Stomach (tissue), 9 donors: Measurements from ENCODE around the gene SLC6A15. TPM values are rescaled to one million over a fixed set of nuclear protein-coding genes. Genes with fewer than 3 reads are reported as not detected.

Experiments
- DNase-seq, 2 donors: peaks; one replicate each; pipeline versions ENCODE4 v3.0.0 to v3.0.0-alpha.2; 2013 to 2019
- H3K27ac ChIP-seq, 5 donors: fragments of 200-600 bp in 4 of 5; sonication (generic) in 4 of 5; one replicate each; pipeline ENCODE4 v1.5.1; 2013 to 2019; ENCODE audit warnings: mild to moderate bottlenecking in 1 of 5, moderate library complexity in 1 of 5
- H3K27me3 ChIP-seq, 3 donors: fragments of 200-600 bp; sonication (generic); one replicate each; pipeline ENCODE4 v1.5.1; 2017 to 2019; ENCODE audit warnings: mixed run types in 1 of 3
- H3K36me3 ChIP-seq, 4 donors: fragments of 200-600 bp; sonication (generic); 1 replicate in 3 of 4; 2 replicates in 1 of 4; pipeline ENCODE4 v1.5.1; 2016 to 2019
- H3K4me1 ChIP-seq, 4 donors: fragments of 200-600 bp; sonication (generic); one replicate each; pipeline ENCODE4 v1.5.1; 2016 to 2019
- H3K4me3 ChIP-seq, 4 donors: fragments of 200-600 bp; sonication (generic) in 3 of 4; one replicate each; pipeline ENCODE4 v1.5.1; 2016 to 2019; ENCODE audit warnings: mild to moderate bottlenecking in 1 of 4
- H3K9me3 ChIP-seq, 4 donors: fragments of 200-600 bp; sonication (generic); one replicate each; pipeline ENCODE4 v1.5.1; 2016 to 2019
- CTCF ChIP-seq, 7 experiments: fragments of 450-650 bp in 4 of 7; fragments of 200-600 bp in 3 of 7; sonication (generic) in 3 of 7; IDR thresholded peaks; one replicate each; pipeline ENCODE4 v1.5.1; 2016 to 2019; ENCODE audit warnings: antibody characterized with exemption in 7 of 7, control low read depth in 2 of 7, mild to moderate bottlenecking in 1 of 7
- EP300 ChIP-seq: sonication (generic); formaldehyde crosslinking; IDR thresholded peaks from one replicate; pipeline ENCODE4 v1.6.1; 2017; ENCODE audit warnings: antibody characterized with exemption
- POLR2A ChIP-seq, 4 donors: fragments of 450-650 bp; IDR thresholded peaks; one replicate each; pipeline ENCODE4 v1.6.1; 2016; ENCODE audit warnings: antibody characterized with exemption in 4 of 4, control low read depth in 2 of 4, mild to moderate bottlenecking in 1 of 4, moderate library complexity in 1 of 4
- POLR2AphosphoS5 ChIP-seq, 3 donors: sonication (generic); formaldehyde crosslinking; IDR thresholded peaks; one replicate each; pipeline ENCODE4 v1.6.1; 2016; ENCODE audit warnings: antibody characterized with exemption in 3 of 3
- WGBS, 5 donors: extraction: QIAGEN DNeasy Blood & Tissue Kit in 3 of 5; methylation state at CpG; one replicate each; pipeline versions ENCODE4 v1.1.5 to v1.1.7; 2013 to 2018; 5-methylcytosine and 5-hydroxymethylcytosine counted together
- intact Hi-C: fragments of 100-400 bp; cut with DNase I; formaldehyde crosslinking; loops from one replicate; pipeline ENCODE4 v1.15.1; 2023; ENCODE audit warnings: low total_unique reads
- polyA plus RNA-seq, 3 donors: library from polyadenylated mRNA; stranded (reverse); fragments of 200-250 nt; gene quantifications; one replicate each; pipeline ENCODE4 v1.2.3, GENCODE V29; 2013
- total RNA-seq, 5 donors: library from RNA; depleted of rRNA; stranded (reverse); fragments of >200 nt; gene quantifications; one replicate each; pipeline versions ENCODE4 v1.1.0 to v1.2.3, GENCODE V29; 2014 to 2016
- donor health status: healthy with polysubstance abuse.
- donor health status: Bipolar disorder and iron deficiency.
- donor health status: healthy.

SLC6A15 gene
- total and polyA plus RNA-seq, 8 donors = 1.5 to 2.6 TPM; not detected in 6

- no peaks in the 10 kb centered on the region for H3K36me3 ChIP-seq
- 53 to 65% (median 58%) methylated on average over 4 of the region's 4 CpGs for WGBS, 5 donors
- TF ChIP-seq POLR2A (IDR thresholded peaks at IDR 0.05) (no peak), EP300 (no peak), POLR2AphosphoS5 (IDR thresholded peaks at IDR 0.05) (no peak), CTCF (IDR thresholded peaks at IDR 0.05) (no peak)
- H3K4me1 ChIP-seq = no peaks in the 10 kb centered on the region
- intact Hi-C loops = loop anchor here (5.0 kb wide), 1 partner anchor 152 kb away; no protein-coding TSS in a partner anchor
- no peaks in the 10 kb centered on the region for H3K27me3 ChIP-seq
- H3K4me3 ChIP-seq = no peak overlapping the region
- no peak overlapping the region for H3K27ac ChIP-seq
- H3K9me3 ChIP-seq = no peaks in the 10 kb centered on the region
- no peak for DNase-seq
These were observed 37.4 kb downstream of the SLC6A15 start for GRCh38 chr12:84875241-84875640.

GRCh38 chr12:84874825-84875139 lies 37.8 kb downstream of the SLC6A15 start:
- DNase-seq = no peak
- intact Hi-C loops = loop anchor here (5.0 kb wide), 1 partner anchor 153 kb away; no protein-coding TSS in a partner anchor
- H3K27ac ChIP-seq = no peak overlapping the region

GRCh38 chr12:84874125-84874824 lies 38.3 kb downstream of the SLC6A15 start:
- Histone ChIP-seq H3K9me3 (no peaks in the 10 kb centered on the region), H3K27ac (no peak overlapping the region), H3K27me3 (no peaks in the 10 kb centered on the region), H3K4me3 (no peak overlapping the region), H3K4me1 (no peaks in the 10 kb centered on the region), H3K36me3 (no peaks in the 10 kb centered on the region)
- WGBS, 5 donors = 43 to 50% (median 48%) methylated on average over 7 of the region's 7 CpGs
- DNase-seq = peak in 1 of 2 donors; percentile 70
- intact Hi-C loops = no loop called here
- no peak for TF ChIP-seq POLR2AphosphoS5 (IDR thresholded peaks at IDR 0.05)
- TF ChIP-seq CTCF (IDR thresholded peaks at IDR 0.05) = peak in 5 of 7 experiments; percentile 57 to 77 (median 68)
- no peak for TF ChIP-seq EP300
- TF ChIP-seq POLR2A (IDR thresholded peaks at IDR 0.05) = no peak

More at GRCh38 chr12:84874825-84875139, 37.8 kb downstream of the SLC6A15 start:
- H3K9me3 ChIP-seq = no peaks in the 10 kb centered on the region
- no peaks in the 10 kb centered on the region for H3K27me3 ChIP-seq
- H3K4me1 ChIP-seq = no peaks in the 10 kb centered on the region
- H3K36me3 ChIP-seq = no peaks in the 10 kb centered on the region
- TF ChIP-seq CTCF (IDR thresholded peaks at IDR 0.05) = no peak
- no peak for TF ChIP-seq EP300
- no peak for TF ChIP-seq POLR2AphosphoS5 (IDR thresholded peaks at IDR 0.05)
- TF ChIP-seq POLR2A (IDR thresholded peaks at IDR 0.05) = no peak
- H3K4me3 ChIP-seq = no peak overlapping the region

GRCh38 chr12:84862186-84862585 lies 50.4 kb downstream of the SLC6A15 start:
- 53 to 63% (median 61%) methylated on average over 3 of the region's 3 CpGs for WGBS, 5 donors
- no peak for DNase-seq

More at GRCh38 chr12:84862186-84862585, 50.4 kb downstream of the SLC6A15 start:
- intact Hi-C loops = no loop called here
- no peaks in the 10 kb centered on the region for H3K4me1 ChIP-seq
- no peak overlapping the region for H3K27ac ChIP-seq
- no peak overlapping the region for H3K4me3 ChIP-seq
- H3K27me3 ChIP-seq = no peaks in the 10 kb centered on the region
- no peak for TF ChIP-seq POLR2AphosphoS5 (IDR thresholded peaks at IDR 0.05)
- no peak for TF ChIP-seq POLR2A (IDR thresholded peaks at IDR 0.05)
- no peak for TF ChIP-seq EP300
- TF ChIP-seq CTCF (IDR thresholded peaks at IDR 0.05) = no peak
- no peaks in the 10 kb centered on the region for H3K36me3 ChIP-seq
- H3K9me3 ChIP-seq = no peaks in the 10 kb centered on the region
